Erythroblast (primary cell): ENCODE measurements around the gene GPR18.

ENCODE experiments used
- GATA1 ChIP-seq: IDR thresholded peaks from 2 replicates; pipeline ENCODE4 v1.6.1; 2011; ENCODE audit warnings: low read depth, mild to moderate bottlenecking, control low read depth, low read length, moderate library complexity
- POLR2A ChIP-seq: IDR thresholded peaks from 2 replicates; pipeline ENCODE4 v1.6.1; 2011; ENCODE audit warnings: mild to moderate bottlenecking, low read length

DNA sequence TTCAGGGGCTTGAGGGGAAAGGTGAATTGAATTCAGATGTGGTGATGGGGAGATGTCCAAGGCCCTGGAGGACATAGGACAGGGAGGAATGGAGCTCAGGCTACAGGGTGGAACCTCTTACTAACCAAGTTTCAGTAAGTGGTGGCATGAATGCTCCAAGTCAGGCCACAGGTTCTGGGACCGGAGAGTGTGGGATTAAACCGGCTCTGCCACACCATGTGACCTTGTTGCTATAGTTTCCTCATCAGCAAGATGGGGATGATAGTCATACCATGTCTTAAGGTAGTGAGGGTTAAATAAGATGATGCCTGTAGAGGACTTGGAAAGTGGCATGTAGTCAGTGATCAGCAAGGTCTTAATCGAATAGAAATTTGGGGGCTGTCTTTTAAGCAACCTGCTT, 32.7 kb upstream of the GPR18 start:
- TF ChIP-seq POLR2A = no peak
- TF ChIP-seq GATA1 = no peak
